ENCODE measurements around the gene RBSN.

GRCh38 chr3:15044326-15044725, 54.6 kb downstream of the RBSN start:
- TF ChIP-seq, protein P1, sequence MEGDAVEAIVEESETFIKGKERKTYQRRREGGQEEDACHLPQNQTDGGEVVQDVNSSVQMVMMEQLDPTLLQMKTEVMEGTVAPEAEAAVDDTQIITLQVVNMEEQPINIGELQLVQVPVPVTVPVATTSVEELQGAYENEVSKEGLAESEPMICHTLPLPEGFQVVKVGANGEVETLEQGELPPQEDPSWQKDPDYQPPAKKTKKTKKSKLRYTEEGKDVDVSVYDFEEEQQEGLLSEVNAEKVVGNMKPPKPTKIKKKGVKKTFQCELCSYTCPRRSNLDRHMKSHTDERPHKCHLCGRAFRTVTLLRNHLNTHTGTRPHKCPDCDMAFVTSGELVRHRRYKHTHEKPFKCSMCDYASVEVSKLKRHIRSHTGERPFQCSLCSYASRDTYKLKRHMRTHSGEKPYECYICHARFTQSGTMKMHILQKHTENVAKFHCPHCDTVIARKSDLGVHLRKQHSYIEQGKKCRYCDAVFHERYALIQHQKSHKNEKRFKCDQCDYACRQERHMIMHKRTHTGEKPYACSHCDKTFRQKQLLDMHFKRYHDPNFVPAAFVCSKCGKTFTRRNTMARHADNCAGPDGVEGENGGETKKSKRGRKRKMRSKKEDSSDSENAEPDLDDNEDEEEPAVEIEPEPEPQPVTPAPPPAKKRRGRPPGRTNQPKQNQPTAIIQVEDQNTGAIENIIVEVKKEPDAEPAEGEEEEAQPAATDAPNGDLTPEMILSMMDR (IDR thresholded peaks at IDR 0.05) = no peak
- no peak for TF ChIP-seq EZH2 (IDR thresholded peaks at IDR 0.05)
- no peak for TF ChIP-seq EZH2phosphoT487 (IDR thresholded peaks at IDR 0.05)
